Stimulated activated CD4-positive, alpha-beta T cell treated with anti-CD3 and anti-CD28 coated beads, Interleukin-1b, Interleukin-23, amount 100 ng/mL, for 24 hours (primary cell): ENCODE results near the gene AP4S1.

ENCODE experiments used
- DNase-seq, 4 experiments: peaks; one replicate each; pipeline ENCODE4 v3.0.0-alpha.2; 2020; ENCODE audit warnings: low read depth in 4 of 4, low spot score in 1 of 4

The AP4S1 gene

GRCh38 chr14:31025367-31026076, at the start of gene AP4S1:
Gene AP4S1, plus strand, starts transcription at chr14:31025649. Its CDS starts 40,548 bp downstream, at chr14:31066197.
- DNase-seq, result peak; percentile 11 to 28 (median 20)

- no peak for DNase-seq
Measured at GRCh38 chr14:30977752-30978151, 47.7 kb upstream of the AP4S1 start.

- DNase-seq, result peak in 3 of 4 experiments; percentile 5 to 32 (median 15)
Measured at GRCh38 chr14:30980106-30980704, 45.2 kb upstream of the AP4S1 start.

- DNase-seq, result no peak
Measured at GRCh38 chr14:30980980-30981379, 44.5 kb upstream of the AP4S1 start.

GRCh38 chr14:30982533-30982932, 42.9 kb upstream of the AP4S1 start:
- no peak for DNase-seq

GRCh38 chr14:30983858-30984257, 41.6 kb upstream of the AP4S1 start:
- DNase-seq, result no peak

- no peak for DNase-seq
Measured at GRCh38 chr14:30985796-30986195, 39.7 kb upstream of the AP4S1 start.

GRCh38 chr14:30988509-30988908, 36.9 kb upstream of the AP4S1 start:
- no peak for DNase-seq

- no peak for DNase-seq
Measured at GRCh38 chr14:30990770-30991169, 34.7 kb upstream of the AP4S1 start.

GRCh38 chr14:30991408-30991807, 34.0 kb upstream of the AP4S1 start:
- no peak for DNase-seq

GRCh38 chr14:30993071-30993470, 32.4 kb upstream of the AP4S1 start:
- DNase-seq, result no peak

GRCh38 chr14:30994681-30995620, 30.5 kb upstream of the AP4S1 start:
- no peak for DNase-seq

GRCh38 chr14:30995689-30996088, 29.8 kb upstream of the AP4S1 start:
- DNase-seq, result no peak

GRCh38 chr14:30996892-30997659, 28.4 kb upstream of the AP4S1 start:
- no peak for DNase-seq

- no peak for DNase-seq
Measured at GRCh38 chr14:30998100-30998706, 27.2 kb upstream of the AP4S1 start.

- no peak for DNase-seq
Measured at GRCh38 chr14:30999038-30999773, 26.2 kb upstream of the AP4S1 start.

GRCh38 chr14:31000629-31001338, 24.7 kb upstream of the AP4S1 start:
- DNase-seq, result no peak

- no peak for DNase-seq
Measured at GRCh38 chr14:31001339-31001658, 24.1 kb upstream of the AP4S1 start.

GRCh38 chr14:31003284-31003683, 22.2 kb upstream of the AP4S1 start:
- no peak for DNase-seq
